RWPE2 (cell line): Measurements from ENCODE around the gene PRKCE.

Experiments
- ATAC-seq: fragments of 200-7000 bp; cut with Tn5 transposase; 3 replicates; pipeline ENCODE4 v1.9.1; 2021; ENCODE audit warnings: low read depth
- DNase-seq: peaks from one replicate; pipeline ENCODE4 v3.0.0-alpha.2; 2020; ENCODE audit warnings: low spot score
- H3K27ac ChIP-seq: fragments of 450-650 bp; 2 replicates; pipeline ENCODE4 v1.5.1; 2017; ENCODE audit warnings: mild to moderate bottlenecking; ENCODE audit not compliant: poor library complexity, severe bottlenecking
- H3K27me3 ChIP-seq: fragments of 250-450 bp; sonication (Bioruptor Pico); 2 replicates; pipeline ENCODE4 v1.5.1; 2021; ENCODE audit warnings: mild to moderate bottlenecking, moderate library complexity; ENCODE audit not compliant: insufficient read depth, poor library complexity, severe bottlenecking
- H3K36me3 ChIP-seq: fragments of 250-450 bp; sonication (Bioruptor Pico); 2 replicates; pipeline ENCODE4 v1.5.1; 2020; ENCODE audit warnings: low read depth, mild to moderate bottlenecking, moderate library complexity
- H3K4me1 ChIP-seq: fragments of 250-450 bp; sonication (Bioruptor Pico); 2 replicates; pipeline ENCODE4 v1.5.1; 2021; ENCODE audit warnings: mild to moderate bottlenecking, moderate library complexity; ENCODE audit not compliant: insufficient read depth, poor library complexity, severe bottlenecking
- H3K4me3 ChIP-seq: fragments of 250-450 bp; sonication (Bioruptor Pico); 2 replicates; pipeline ENCODE4 v1.5.1; 2021; ENCODE audit warnings: mild to moderate bottlenecking, moderate library complexity; ENCODE audit not compliant: severe bottlenecking
- H3K9me3 ChIP-seq: fragments of 250-450 bp; sonication (Bioruptor Pico); 2 replicates; pipeline ENCODE4 v1.5.1; 2021; ENCODE audit warnings: mild to moderate bottlenecking, moderate library complexity; ENCODE audit not compliant: severe bottlenecking
- TF ChIP-seq, protein P1 (sequence below): fragments of 450-650 bp; IDR thresholded peaks from one replicate; pipeline ENCODE4 v1.5.1; 2017; ENCODE audit warnings: mild to moderate bottlenecking, moderate library complexity; ENCODE audit not compliant: poor library complexity, severe bottlenecking

PRKCE gene

GRCh38 chr2:45938649-45939511 lies 287.4 kb downstream of the PRKCE start:
- no peaks in the 10 kb centered on the region for H3K9me3 ChIP-seq

GRCh38 chr2:45941531-45942236 lies 290.2 kb downstream of the PRKCE start:
- Histone ChIP-seq H3K36me3 (no peaks in the 10 kb centered on the region), H3K27me3 (no peaks in the 10 kb centered on the region), H3K4me1 (peaks cover 42% of the 10 kb centered on the region), H3K27ac (no peak overlapping the region), H3K9me3 (no peaks in the 10 kb centered on the region), H3K4me3 (no peak overlapping the region)
- TF ChIP-seq, protein P1, sequence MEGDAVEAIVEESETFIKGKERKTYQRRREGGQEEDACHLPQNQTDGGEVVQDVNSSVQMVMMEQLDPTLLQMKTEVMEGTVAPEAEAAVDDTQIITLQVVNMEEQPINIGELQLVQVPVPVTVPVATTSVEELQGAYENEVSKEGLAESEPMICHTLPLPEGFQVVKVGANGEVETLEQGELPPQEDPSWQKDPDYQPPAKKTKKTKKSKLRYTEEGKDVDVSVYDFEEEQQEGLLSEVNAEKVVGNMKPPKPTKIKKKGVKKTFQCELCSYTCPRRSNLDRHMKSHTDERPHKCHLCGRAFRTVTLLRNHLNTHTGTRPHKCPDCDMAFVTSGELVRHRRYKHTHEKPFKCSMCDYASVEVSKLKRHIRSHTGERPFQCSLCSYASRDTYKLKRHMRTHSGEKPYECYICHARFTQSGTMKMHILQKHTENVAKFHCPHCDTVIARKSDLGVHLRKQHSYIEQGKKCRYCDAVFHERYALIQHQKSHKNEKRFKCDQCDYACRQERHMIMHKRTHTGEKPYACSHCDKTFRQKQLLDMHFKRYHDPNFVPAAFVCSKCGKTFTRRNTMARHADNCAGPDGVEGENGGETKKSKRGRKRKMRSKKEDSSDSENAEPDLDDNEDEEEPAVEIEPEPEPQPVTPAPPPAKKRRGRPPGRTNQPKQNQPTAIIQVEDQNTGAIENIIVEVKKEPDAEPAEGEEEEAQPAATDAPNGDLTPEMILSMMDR, result no peak
- no peak for ATAC-seq
- DNase-seq, result no peak

More at GRCh38 chr2:45938649-45939511, 287.4 kb downstream of the PRKCE start:
- no peak overlapping the region for H3K4me3 ChIP-seq
- TF ChIP-seq, protein P1, result no peak
- H3K27me3 ChIP-seq, result no peaks in the 10 kb centered on the region
- ATAC-seq (peak; percentile 90), DNase-seq (peak; percentile 95)
- H3K4me1 ChIP-seq, result peaks cover 32% of the 10 kb centered on the region
- peak overlapping the region; percentile 84 for H3K27ac ChIP-seq
- no peaks in the 10 kb centered on the region for H3K36me3 ChIP-seq

GRCh38 chr2:45942237-45942738 lies 290.8 kb downstream of the PRKCE start:
- TF ChIP-seq, protein P1, result no peak
- ATAC-seq, result no peak
- no peak overlapping the region for H3K4me3 ChIP-seq
- H3K4me1 ChIP-seq, result peaks cover 39% of the 10 kb centered on the region
- H3K9me3 ChIP-seq, result no peaks in the 10 kb centered on the region
- H3K27me3 ChIP-seq, result no peaks in the 10 kb centered on the region
- no peak for DNase-seq
- no peak overlapping the region for H3K27ac ChIP-seq
- no peaks in the 10 kb centered on the region for H3K36me3 ChIP-seq

GRCh38 chr2:45943219-45944044 lies 292.0 kb downstream of the PRKCE start:
- peaks cover 32% of the 10 kb centered on the region for H3K4me1 ChIP-seq
- H3K27me3 ChIP-seq, result no peaks in the 10 kb centered on the region
- no peaks in the 10 kb centered on the region for H3K36me3 ChIP-seq
- DNase-seq (no peak), ATAC-seq (no peak)
- H3K9me3 ChIP-seq, result no peaks in the 10 kb centered on the region
- TF ChIP-seq, protein P1, result no peak
- H3K27ac ChIP-seq, result peak overlapping the region; percentile 1
- H3K4me3 ChIP-seq, result no peak overlapping the region
